HepG2 (cell line): Measurements from ENCODE around the gene INKA2. TPM values are rescaled to one million over a fixed set of nuclear protein-coding genes. Genes with fewer than 3 reads are reported as not detected.

ENCODE experiments used
- CBX2 ChIP-seq, 2 experiments: fragments of 200-600 bp in 1 of 2; sonication (generic); formaldehyde crosslinking in 1 of 2; IDR thresholded peaks; 2 replicates each; pipeline versions ENCODE4 v1.7.0 to v1.8.1; 2018 to 2022; ENCODE audit warnings: low read depth in 2 of 2, low read length in 1 of 2, mild to moderate bottlenecking in 1 of 2, missing genetic modification reagents in 1 of 2
- CCDC6 ChIP-seq: sonication (generic); formaldehyde crosslinking; IDR thresholded peaks from 2 replicates; pipeline ENCODE4 v1.8.1; 2022; ENCODE audit warnings: mild to moderate bottlenecking, missing genetic modification reagents, moderate library complexity
- EZH2 ChIP-seq: conservative IDR thresholded peaks from 2 replicates; pipeline ENCODE4 v1.6.1; 2012; ENCODE audit warnings: mild to moderate bottlenecking, low read depth, low read length, moderate library complexity
- HMGXB4 ChIP-seq, 2 experiments: sonication (generic) in 1 of 2; formaldehyde crosslinking in 1 of 2; IDR thresholded peaks; 2 replicates each; pipeline versions ENCODE4 v1.4.0 to v1.6.1; 2018 to 2020; ENCODE audit warnings: missing genetic modification reagents in 2 of 2, borderline replicate concordance in 1 of 2, low read depth in 1 of 2, mild to moderate bottlenecking in 1 of 2, missing biosample characterization in 1 of 2
- HOXA9 ChIP-seq: sonication (generic); formaldehyde crosslinking; IDR thresholded peaks from 2 replicates; pipeline ENCODE4 v1.8.1; 2022; ENCODE audit warnings: missing genetic modification reagents, mild to moderate bottlenecking, moderate library complexity, borderline replicate concordance
- NR2C2 ChIP-seq: sonication (generic); formaldehyde crosslinking; IDR thresholded peaks from 2 replicates; pipeline ENCODE4 v1.4.0; 2020; ENCODE audit warnings: missing genetic modification reagents, mild to moderate bottlenecking, moderate library complexity, borderline replicate concordance
- NR2F2 ChIP-seq: IDR thresholded peaks from 2 replicates; pipeline ENCODE4 v1.6.1; 2012; ENCODE audit warnings: low read depth, inconsistent platforms, borderline replicate concordance
- PTBP1 ChIP-seq: fragments of 200-400 bp; formaldehyde crosslinking; IDR thresholded peaks from 2 replicates; pipeline ENCODE4 v1.6.1; 2018; ENCODE audit warnings: low read length, low read depth; ENCODE audit not compliant: poor library complexity, severe bottlenecking
- RNF219 ChIP-seq: sonication (generic); formaldehyde crosslinking; IDR thresholded peaks from 2 replicates; pipeline ENCODE4 v1.5.0; 2020; ENCODE audit warnings: mild to moderate bottlenecking, missing genetic modification reagents
- SIN3B ChIP-seq: fragments of 150-350 bp; IDR thresholded peaks from 2 replicates; pipeline ENCODE4 v1.6.1; 2014; ENCODE audit warnings: low read length
- SMAD1 ChIP-seq: sonication (generic); formaldehyde crosslinking; IDR thresholded peaks from 2 replicates; pipeline ENCODE4 v1.4.0; 2020; ENCODE audit warnings: missing genetic modification reagents, low read depth, mild to moderate bottlenecking, borderline replicate concordance
- ZBTB8A ChIP-seq: sonication (generic); formaldehyde crosslinking; IDR thresholded peaks from 2 replicates; pipeline ENCODE4 v1.4.0; 2020; ENCODE audit warnings: mild to moderate bottlenecking, low read depth, missing genetic modification reagents, borderline replicate concordance
- ZFAT ChIP-seq: sonication (generic); formaldehyde crosslinking; conservative IDR thresholded peaks from 2 replicates; pipeline ENCODE4 v1.8.1; 2023; ENCODE audit warnings: missing genetic modification reagents, inconsistent platforms
- ZNF512B ChIP-seq: sonication (generic); formaldehyde crosslinking; IDR thresholded peaks from 2 replicates; pipeline ENCODE4 v1.5.1; 2020; ENCODE audit warnings: missing genetic modification reagents, mild to moderate bottlenecking, borderline replicate concordance
- ZNF530 ChIP-seq: sonication (generic); formaldehyde crosslinking; IDR thresholded peaks from 2 replicates; pipeline ENCODE4 v1.5.0; 2020; ENCODE audit warnings: low read depth, mild to moderate bottlenecking, missing genetic modification reagents
- ZNF597 ChIP-seq: sonication (generic); formaldehyde crosslinking; IDR thresholded peaks from 2 replicates; pipeline ENCODE4 v1.5.0; 2020; ENCODE audit warnings: missing genetic modification reagents
- ZNF670 ChIP-seq: sonication (generic); formaldehyde crosslinking; IDR thresholded peaks from 2 replicates; pipeline ENCODE4 v1.8.0; 2022; ENCODE audit warnings: mild to moderate bottlenecking, missing genetic modification reagents, borderline replicate concordance
- ZNF83 ChIP-seq: sonication (generic); formaldehyde crosslinking; IDR thresholded peaks from 2 replicates; pipeline ENCODE4 v1.4.0; 2020; ENCODE audit warnings: missing genetic modification reagents, mild to moderate bottlenecking, borderline replicate concordance
- ZNF841 ChIP-seq: sonication (generic); formaldehyde crosslinking; IDR thresholded peaks from 2 replicates; pipeline ENCODE4 v1.8.1; 2023; ENCODE audit warnings: missing genetic modification reagents, borderline replicate concordance
- polyA plus RNA-seq, 8 experiments: library from polyadenylated mRNA; depleted of rRNA in 3 of 8; stranded (reverse) in 7 of 8; unstranded in 1 of 8; fragments of >200 nt; fragmentation: Illumina TruSeq in 4 of 8; extraction: Trizol in 4 of 8; gene quantifications; 2 replicates each; pipeline versions ENCODE4 v1.2.1 to v1.2.3, GENCODE V29; 2011 to 2016; ENCODE audit warnings: low read depth in 4 of 8, missing spikeins in 1 of 8, mixed read lengths in 1 of 8; ENCODE audit not compliant: insufficient read depth in 1 of 8
- total RNA-seq, 5 experiments: library from RNA; depleted of rRNA; stranded (reverse); fragments of >200 nt; fragmentation: Illumina TruSeq; extraction: Trizol; gene quantifications; 2 replicates each; pipeline ENCODE4 v1.2.3, GENCODE V29; 2016; ENCODE audit warnings: low read depth in 1 of 5

The INKA2 gene
- total and polyA plus RNA-seq, 2 of the 13 experiments (the other 11 are each of a cell fraction or from before 2014, with no cell fraction given): 2.6 to 4.6 TPM

- TF ChIP-seq ZNF512B (CRISPR knock-in tag) (no peak), SIN3B (no peak), CCDC6 (CRISPR knock-in tag) (peak; percentile 36; the same call in 1 of the 2 replicates), RNF219 (no peak), HMGXB4 (CRISPR knock-in tag; IDR thresholded peaks at IDR 0.05; ENCODE audit: borderline replicate concordance in 1 of 2, low read depth in 1 of 2) (0 out of 4 replicates have a peak, but pooled peaks of 1 of the 2 experiments have one; percentile 25), NR2F2 (peak; percentile 83), CBX2 (IDR thresholded peaks at IDR 0.05; ENCODE audit: low read depth, low read length) (no peak), CBX2 (CRISPR knock-in tag; IDR thresholded peaks at IDR 0.05; ENCODE audit: low read depth) (no peak), ZNF670 (CRISPR knock-in tag) (no peak), EZH2 (no peak), ZNF841 (no peak), ZNF530 (CRISPR knock-in tag) (no peak), HOXA9 (no peak), ZBTB8A (no peak), NR2C2 (peak; percentile 95), ZFAT (CRISPR knock-in tag) (no peak), SMAD1 (CRISPR knock-in tag) (no peak), ZNF83 (CRISPR knock-in tag) (no peak), ZNF597 (CRISPR knock-in tag) (no peak), PTBP1 (no peak)
Measured at GRCh38 chr1:111733183-111733991, 5.8 kb downstream of the INKA2 start (continued).
